HepG2 (cell line): ENCODE measurements around the gene LRTM2.

ENCODE experiments used
- EZH2 ChIP-seq: conservative IDR thresholded peaks from 2 replicates; pipeline ENCODE4 v1.6.1; 2012; ENCODE audit warnings: mild to moderate bottlenecking, low read depth, low read length, moderate library complexity
- FOXA1 ChIP-seq, 2 experiments: fragments of 450-650 bp in 1 of 2; sonication (generic) in 1 of 2; formaldehyde crosslinking in 1 of 2; IDR thresholded peaks; 2 replicates each; pipeline versions ENCODE4 v1.4.0 to v1.6.1; 2016 to 2020; ENCODE audit warnings: missing genetic modification reagents in 1 of 2
- IRF2 ChIP-seq: IDR thresholded peaks from 2 replicates; pipeline ENCODE4 v1.6.1; 2018; ENCODE audit warnings: missing genetic modification reagents, missing compliant biosample characterization
- KLF15 ChIP-seq: sonication (generic); formaldehyde crosslinking; IDR thresholded peaks from 2 replicates; pipeline ENCODE4 v1.8.1; 2023; ENCODE audit warnings: borderline replicate concordance, mild to moderate bottlenecking, inconsistent platforms, missing genetic modification reagents, mixed read lengths
- MTA3 ChIP-seq: sonication (generic); formaldehyde crosslinking; IDR thresholded peaks from 2 replicates; pipeline ENCODE4 v1.4.0; 2020; ENCODE audit warnings: missing genetic modification reagents
- TBX2 ChIP-seq: sonication (generic); formaldehyde crosslinking; IDR thresholded peaks from 2 replicates; pipeline ENCODE4 v1.5.0; 2020; ENCODE audit warnings: missing genetic modification reagents, mild to moderate bottlenecking, borderline replicate concordance
- ZBTB1 ChIP-seq: sonication (generic); formaldehyde crosslinking; IDR thresholded peaks from 2 replicates; pipeline ENCODE4 v1.4.0; 2020; ENCODE audit warnings: missing genetic modification reagents, borderline replicate concordance
- ZNF740 ChIP-seq: sonication (generic); formaldehyde crosslinking; IDR thresholded peaks from 2 replicates; pipeline ENCODE4 v1.4.0; 2020; ENCODE audit warnings: missing genetic modification reagents
- TF ChIP-seq, protein P1 (sequence below): sonication (generic); formaldehyde crosslinking; IDR thresholded peaks from 2 replicates; pipeline ENCODE4 v1.5.0; 2020; ENCODE audit warnings: mild to moderate bottlenecking, missing genetic modification reagents, moderate library complexity

DNA sequence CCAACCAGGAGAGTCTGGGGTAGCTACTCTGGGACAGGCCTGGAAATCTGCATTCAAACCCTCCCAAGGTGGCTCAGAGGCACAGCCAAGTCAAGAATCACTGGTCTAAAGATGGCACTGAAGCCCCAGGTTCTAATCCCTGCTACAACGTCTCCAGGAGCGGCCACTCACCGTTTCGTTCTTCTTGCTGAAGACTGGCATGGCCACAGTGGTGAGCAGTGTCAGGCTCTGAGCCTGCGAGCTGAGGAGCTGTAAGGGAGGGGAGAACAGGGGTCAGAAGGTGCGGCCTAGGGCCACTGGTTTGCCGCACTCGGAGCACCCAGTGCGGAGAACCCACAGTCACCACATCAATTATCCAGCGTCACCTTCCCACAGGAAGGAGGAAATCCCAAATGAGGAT lies 59.3 kb downstream of the LRTM2 start:
- TF ChIP-seq, protein P1, sequence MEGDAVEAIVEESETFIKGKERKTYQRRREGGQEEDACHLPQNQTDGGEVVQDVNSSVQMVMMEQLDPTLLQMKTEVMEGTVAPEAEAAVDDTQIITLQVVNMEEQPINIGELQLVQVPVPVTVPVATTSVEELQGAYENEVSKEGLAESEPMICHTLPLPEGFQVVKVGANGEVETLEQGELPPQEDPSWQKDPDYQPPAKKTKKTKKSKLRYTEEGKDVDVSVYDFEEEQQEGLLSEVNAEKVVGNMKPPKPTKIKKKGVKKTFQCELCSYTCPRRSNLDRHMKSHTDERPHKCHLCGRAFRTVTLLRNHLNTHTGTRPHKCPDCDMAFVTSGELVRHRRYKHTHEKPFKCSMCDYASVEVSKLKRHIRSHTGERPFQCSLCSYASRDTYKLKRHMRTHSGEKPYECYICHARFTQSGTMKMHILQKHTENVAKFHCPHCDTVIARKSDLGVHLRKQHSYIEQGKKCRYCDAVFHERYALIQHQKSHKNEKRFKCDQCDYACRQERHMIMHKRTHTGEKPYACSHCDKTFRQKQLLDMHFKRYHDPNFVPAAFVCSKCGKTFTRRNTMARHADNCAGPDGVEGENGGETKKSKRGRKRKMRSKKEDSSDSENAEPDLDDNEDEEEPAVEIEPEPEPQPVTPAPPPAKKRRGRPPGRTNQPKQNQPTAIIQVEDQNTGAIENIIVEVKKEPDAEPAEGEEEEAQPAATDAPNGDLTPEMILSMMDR: no peak
- TF ChIP-seq FOXA1 (IDR thresholded peaks at IDR 0.05) (no peak), FOXA1 (CRISPR knock-in tag; IDR thresholded peaks at IDR 0.05) (no peak), EZH2 (no peak), TBX2 (CRISPR knock-in tag) (no peak), KLF15 (no peak), MTA3 (no peak), IRF2 (CRISPR knock-in tag) (no peak), ZBTB1 (CRISPR knock-in tag) (no peak), ZNF740 (CRISPR knock-in tag) (no peak)
